ENCODE results near the gene UMPS. TPM values are rescaled to one million over a fixed set of nuclear protein-coding genes. Genes with fewer than 3 reads are reported as not detected.
A peak's percentile ranks its signal among the peaks of the same experiment; 100 is the strongest.

Gene UMPS
- total RNA-seq, 1 experiment from 2014 or later, result 46.0 TPM

DNA sequence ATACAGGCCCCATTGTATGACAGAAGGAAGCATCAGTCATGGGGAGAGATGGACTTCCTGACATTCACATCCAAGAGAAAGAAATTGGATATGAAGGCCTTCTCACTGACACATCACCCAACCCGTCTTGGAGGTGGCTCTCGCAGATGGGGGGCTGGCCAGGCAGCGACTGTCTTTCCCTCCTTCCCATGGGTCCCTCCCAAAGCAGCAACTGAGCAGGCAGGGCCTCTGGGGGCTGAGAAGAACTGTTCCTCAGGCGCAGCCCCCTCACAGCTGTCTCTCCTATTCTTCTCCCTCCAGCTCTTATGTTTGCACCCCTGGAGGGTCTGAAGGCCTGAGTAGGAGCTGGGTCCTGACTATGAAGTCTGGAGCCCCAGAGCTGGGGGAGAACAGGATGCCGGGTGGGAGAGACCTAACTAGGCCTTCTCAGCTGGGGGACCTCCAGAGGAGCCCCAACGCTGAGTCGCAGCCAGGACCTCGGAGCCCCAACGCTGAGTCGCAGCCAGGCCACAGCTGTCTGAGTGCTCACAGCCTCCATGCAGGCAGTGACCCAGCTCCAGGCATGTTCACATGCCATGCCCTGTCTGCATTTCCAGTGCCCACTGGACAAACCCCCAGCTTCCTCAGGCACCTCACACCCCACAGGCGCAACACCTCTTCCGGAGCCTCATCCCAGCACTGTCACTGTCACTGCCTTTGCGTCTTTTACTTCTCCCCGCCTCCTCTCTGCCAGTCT is 29.6 kb downstream of the UMPS start:
- Histone ChIP-seq H3K27ac (ENCODE audit: low read length) (0 out of 2 replicates have a peak overlapping the region, but pooled peaks have one; percentile 12), H3K4me3 (ENCODE audit: low read depth in 2 of 2, low read length in 2 of 2) (no peak overlapping the region), H3K27me3 (ENCODE audit: control insufficient read depth, insufficient read depth, low read length) (no peaks in the 10 kb centered on the region), H3K4me1 (ENCODE audit: control insufficient read depth, insufficient read depth, low read length) (peaks cover 7% of the 10 kb centered on the region), H3K36me3 (ENCODE audit: control insufficient read depth, insufficient read depth, low read length) (no peaks in the 10 kb centered on the region; the same call in 1 of the 2 replicates), H3K9me3 (ENCODE audit: control insufficient read depth, insufficient read depth, low read depth, low read length) (no peaks in the 10 kb centered on the region)
- no peak for DNase-seq (ENCODE audit: low read depth, low spot score)
- in situ Hi-C loops (cut with HindIII; ENCODE audit: low pct_unique_long_range_greater_than_20kb, low sequenced_read_pairs), result no loop called here
- BruUV-seq (replicated peaks), result no TSS peak
- CTCF ChIA-PET, result interaction anchor here (0.6 to 2.7 kb wide), 5 partner anchors 20 to 676 kb away, joined by 4 to 20 read pairs (median 5); no protein-coding TSS in a partner anchor
- intact Hi-C loops (cut with micrococcal nuclease; ENCODE audit: unreplicated experiment), result loop anchor here (2.0 kb wide), 1 partner anchor 227 kb away; no protein-coding TSS in a partner anchor
- POLR2A ChIA-PET, result no interaction called here
- no peak for TF ChIP-seq SIN3A (IDR thresholded peaks at IDR 0.05; ENCODE audit: borderline replicate concordance, insufficient read depth, low read depth, low read length)
- TF ChIP-seq POLR2AphosphoS5 (IDR thresholded peaks at IDR 0.05; ENCODE audit: low read depth, low read length), result no peak
- TF ChIP-seq, protein P1, sequence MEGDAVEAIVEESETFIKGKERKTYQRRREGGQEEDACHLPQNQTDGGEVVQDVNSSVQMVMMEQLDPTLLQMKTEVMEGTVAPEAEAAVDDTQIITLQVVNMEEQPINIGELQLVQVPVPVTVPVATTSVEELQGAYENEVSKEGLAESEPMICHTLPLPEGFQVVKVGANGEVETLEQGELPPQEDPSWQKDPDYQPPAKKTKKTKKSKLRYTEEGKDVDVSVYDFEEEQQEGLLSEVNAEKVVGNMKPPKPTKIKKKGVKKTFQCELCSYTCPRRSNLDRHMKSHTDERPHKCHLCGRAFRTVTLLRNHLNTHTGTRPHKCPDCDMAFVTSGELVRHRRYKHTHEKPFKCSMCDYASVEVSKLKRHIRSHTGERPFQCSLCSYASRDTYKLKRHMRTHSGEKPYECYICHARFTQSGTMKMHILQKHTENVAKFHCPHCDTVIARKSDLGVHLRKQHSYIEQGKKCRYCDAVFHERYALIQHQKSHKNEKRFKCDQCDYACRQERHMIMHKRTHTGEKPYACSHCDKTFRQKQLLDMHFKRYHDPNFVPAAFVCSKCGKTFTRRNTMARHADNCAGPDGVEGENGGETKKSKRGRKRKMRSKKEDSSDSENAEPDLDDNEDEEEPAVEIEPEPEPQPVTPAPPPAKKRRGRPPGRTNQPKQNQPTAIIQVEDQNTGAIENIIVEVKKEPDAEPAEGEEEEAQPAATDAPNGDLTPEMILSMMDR (IDR thresholded peaks at IDR 0.05), result no peak
- no peak for TF ChIP-seq TCF7L2 (IDR thresholded peaks at IDR 0.05; ENCODE audit: low read depth, low read length)
- TF ChIP-seq, protein P2, sequence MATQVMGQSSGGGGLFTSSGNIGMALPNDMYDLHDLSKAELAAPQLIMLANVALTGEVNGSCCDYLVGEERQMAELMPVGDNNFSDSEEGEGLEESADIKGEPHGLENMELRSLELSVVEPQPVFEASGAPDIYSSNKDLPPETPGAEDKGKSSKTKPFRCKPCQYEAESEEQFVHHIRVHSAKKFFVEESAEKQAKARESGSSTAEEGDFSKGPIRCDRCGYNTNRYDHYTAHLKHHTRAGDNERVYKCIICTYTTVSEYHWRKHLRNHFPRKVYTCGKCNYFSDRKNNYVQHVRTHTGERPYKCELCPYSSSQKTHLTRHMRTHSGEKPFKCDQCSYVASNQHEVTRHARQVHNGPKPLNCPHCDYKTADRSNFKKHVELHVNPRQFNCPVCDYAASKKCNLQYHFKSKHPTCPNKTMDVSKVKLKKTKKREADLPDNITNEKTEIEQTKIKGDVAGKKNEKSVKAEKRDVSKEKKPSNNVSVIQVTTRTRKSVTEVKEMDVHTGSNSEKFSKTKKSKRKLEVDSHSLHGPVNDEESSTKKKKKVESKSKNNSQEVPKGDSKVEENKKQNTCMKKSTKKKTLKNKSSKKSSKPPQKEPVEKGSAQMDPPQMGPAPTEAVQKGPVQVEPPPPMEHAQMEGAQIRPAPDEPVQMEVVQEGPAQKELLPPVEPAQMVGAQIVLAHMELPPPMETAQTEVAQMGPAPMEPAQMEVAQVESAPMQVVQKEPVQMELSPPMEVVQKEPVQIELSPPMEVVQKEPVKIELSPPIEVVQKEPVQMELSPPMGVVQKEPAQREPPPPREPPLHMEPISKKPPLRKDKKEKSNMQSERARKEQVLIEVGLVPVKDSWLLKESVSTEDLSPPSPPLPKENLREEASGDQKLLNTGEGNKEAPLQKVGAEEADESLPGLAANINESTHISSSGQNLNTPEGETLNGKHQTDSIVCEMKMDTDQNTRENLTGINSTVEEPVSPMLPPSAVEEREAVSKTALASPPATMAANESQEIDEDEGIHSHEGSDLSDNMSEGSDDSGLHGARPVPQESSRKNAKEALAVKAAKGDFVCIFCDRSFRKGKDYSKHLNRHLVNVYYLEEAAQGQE (IDR thresholded peaks at IDR 0.05; ENCODE audit: insufficient read depth in 1 of 2, low read depth in 2 of 2, low read length in 1 of 2), result no peak
- ATAC-seq, result no peak

GRCh38 chr3:124760601-124761000 is 30.3 kb downstream of the UMPS start:
- H3K4me3 ChIP-seq (ENCODE audit: low read depth in 2 of 2, low read length in 2 of 2), result no peak overlapping the region
- ChIA-PET POLR2A (no interaction called here), CTCF (interaction anchor here (0.6 to 2.7 kb wide), 15 partner anchors 9 to 1437 kb away, joined by 3 to 20 read pairs (median 4); no protein-coding TSS in a partner anchor)
- no peaks in the 10 kb centered on the region for H3K27me3 ChIP-seq (ENCODE audit: control insufficient read depth, insufficient read depth, low read length)
- in situ Hi-C loops (cut with HindIII; ENCODE audit: low pct_unique_long_range_greater_than_20kb, low sequenced_read_pairs) (no loop called here), intact Hi-C loops (cut with micrococcal nuclease; ENCODE audit: unreplicated experiment) (loop anchor here (2.0 kb wide), 1 partner anchor 226 kb away; no protein-coding TSS in a partner anchor)
- ATAC-seq, result 0 out of 2 replicates have a peak, but pooled peaks have one; percentile 46
- TF ChIP-seq TCF7L2 (IDR thresholded peaks at IDR 0.05; ENCODE audit: low read depth, low read length) (no peak), POLR2AphosphoS5 (IDR thresholded peaks at IDR 0.05; ENCODE audit: low read depth, low read length) (no peak), SIN3A (IDR thresholded peaks at IDR 0.05; ENCODE audit: borderline replicate concordance, insufficient read depth, low read depth, low read length) (no peak)
- TF ChIP-seq, protein P1 (IDR thresholded peaks at IDR 0.05), result no peak
- TF ChIP-seq, protein P2 (IDR thresholded peaks at IDR 0.05; ENCODE audit: insufficient read depth in 1 of 2, low read depth in 2 of 2, low read length in 1 of 2), result no peak
- BruUV-seq (replicated peaks), result no TSS peak
- peaks cover 7% of the 10 kb centered on the region for H3K4me1 ChIP-seq (ENCODE audit: control insufficient read depth, insufficient read depth, low read length)
- no peak for DNase-seq (ENCODE audit: low read depth, low spot score)
- no peaks in the 10 kb centered on the region for H3K9me3 ChIP-seq (ENCODE audit: control insufficient read depth, insufficient read depth, low read depth, low read length)
- H3K27ac ChIP-seq (ENCODE audit: low read length), result no peak overlapping the region
- no peaks in the 10 kb centered on the region; the same call in 1 of the 2 replicates for H3K36me3 ChIP-seq (ENCODE audit: control insufficient read depth, insufficient read depth, low read length)
